ENCODE data around the gene SH3BP4.

Gene SH3BP4

GRCh38 chr2:234954551-234954992 lies 2.8 kb downstream of the SH3BP4 start:
- H3K4me3 Mint-ChIP-seq: no peak overlapping the region
- H3K27me3 Mint-ChIP-seq: peaks cover 56% of the 10 kb centered on the region
- H3K9me3 Mint-ChIP-seq: no peaks in the 10 kb centered on the region
- H3K4me1 Mint-ChIP-seq: peaks cover 11% of the 10 kb centered on the region
- ATAC-seq: no peak
- no peak overlapping the region for H3K27ac Mint-ChIP-seq
- DNase-seq: no peak
- no peaks in the 10 kb centered on the region for H3K36me3 Mint-ChIP-seq (ENCODE audit: low read depth)

GRCh38 chr2:234955091-234955591 lies 3.3 kb downstream of the SH3BP4 start:
- Mint-ChIP-seq H3K9me3 (no peaks in the 10 kb centered on the region), H3K4me1 (peaks cover 11% of the 10 kb centered on the region), H3K27ac (no peak overlapping the region), H3K36me3 (ENCODE audit: low read depth) (no peaks in the 10 kb centered on the region), H3K4me3 (no peak overlapping the region), H3K27me3 (peaks cover 51% of the 10 kb centered on the region)
- no peak for ATAC-seq
- DNase-seq: no peak

- DNase-seq (no peak), ATAC-seq (no peak)
- no peak overlapping the region for H3K27ac Mint-ChIP-seq
- peaks cover 42% of the 10 kb centered on the region for H3K27me3 Mint-ChIP-seq
- H3K4me1 Mint-ChIP-seq: peaks cover 8% of the 10 kb centered on the region
- no peaks in the 10 kb centered on the region for H3K9me3 Mint-ChIP-seq
- no peaks in the 10 kb centered on the region for H3K36me3 Mint-ChIP-seq (ENCODE audit: low read depth)
- no peak overlapping the region for H3K4me3 Mint-ChIP-seq
Observed at GRCh38 chr2:234955971-234956509, 4.2 kb downstream of the SH3BP4 start.

- Mint-ChIP-seq H3K27me3 (peaks cover 36% of the 10 kb centered on the region), H3K9me3 (no peaks in the 10 kb centered on the region), H3K27ac (no peak overlapping the region), H3K36me3 (ENCODE audit: low read depth) (no peaks in the 10 kb centered on the region), H3K4me1 (peaks cover 5% of the 10 kb centered on the region), H3K4me3 (no peak overlapping the region)
- no peak for ATAC-seq
- no peak for DNase-seq
Observed at GRCh38 chr2:234957834-234958135, 6.0 kb downstream of the SH3BP4 start.

- ATAC-seq: no peak
- H3K4me1 Mint-ChIP-seq: peaks cover under 1% of the 10 kb centered on the region
- H3K4me3 Mint-ChIP-seq: no peak overlapping the region
- no peaks in the 10 kb centered on the region for H3K9me3 Mint-ChIP-seq
- no peak for DNase-seq
- H3K27me3 Mint-ChIP-seq: peaks cover 31% of the 10 kb centered on the region
- H3K27ac Mint-ChIP-seq: no peak overlapping the region
- no peaks in the 10 kb centered on the region for H3K36me3 Mint-ChIP-seq (ENCODE audit: low read depth)
Observed at GRCh38 chr2:234958311-234958710, 6.5 kb downstream of the SH3BP4 start.

- H3K4me3 Mint-ChIP-seq: no peak overlapping the region
- H3K36me3 Mint-ChIP-seq (ENCODE audit: low read depth): no peaks in the 10 kb centered on the region
- ATAC-seq (no peak), DNase-seq (no peak)
- H3K4me1 Mint-ChIP-seq: no peaks in the 10 kb centered on the region
- H3K9me3 Mint-ChIP-seq: no peaks in the 10 kb centered on the region
- H3K27me3 Mint-ChIP-seq: peaks cover 25% of the 10 kb centered on the region
- H3K27ac Mint-ChIP-seq: no peak overlapping the region
Observed at GRCh38 chr2:234958746-234959395, 7.1 kb downstream of the SH3BP4 start.

- H3K36me3 Mint-ChIP-seq (ENCODE audit: low read depth): no peaks in the 10 kb centered on the region
- H3K27me3 Mint-ChIP-seq: peaks cover 13% of the 10 kb centered on the region
- ATAC-seq (no peak), DNase-seq (no peak)
- no peaks in the 10 kb centered on the region for H3K4me1 Mint-ChIP-seq
- no peaks in the 10 kb centered on the region for H3K9me3 Mint-ChIP-seq
- no peak overlapping the region for H3K27ac Mint-ChIP-seq
- no peak overlapping the region for H3K4me3 Mint-ChIP-seq
Observed at GRCh38 chr2:234960175-234961088, 8.6 kb downstream of the SH3BP4 start.

GRCh38 chr2:234961784-234962183 lies 10.0 kb downstream of the SH3BP4 start:
- Mint-ChIP-seq H3K36me3 (ENCODE audit: low read depth) (no peaks in the 10 kb centered on the region), H3K4me3 (no peak overlapping the region), H3K4me1 (no peaks in the 10 kb centered on the region)

GRCh38 chr2:234963773-234964615 lies 12.2 kb downstream of the SH3BP4 start:
- Mint-ChIP-seq H3K27me3 (peaks cover 2% of the 10 kb centered on the region), H3K9me3 (no peaks in the 10 kb centered on the region), H3K4me1 (no peaks in the 10 kb centered on the region), H3K27ac (no peak overlapping the region), H3K4me3 (no peak overlapping the region), H3K36me3 (ENCODE audit: low read depth) (no peaks in the 10 kb centered on the region)
- ATAC-seq (no peak), DNase-seq (no peak)

More at GRCh38 chr2:234961784-234962183, 10.0 kb downstream of the SH3BP4 start:
- DNase-seq: no peak
- no peak for ATAC-seq
- Mint-ChIP-seq H3K27me3 (no peaks in the 10 kb centered on the region), H3K9me3 (no peaks in the 10 kb centered on the region), H3K27ac (no peak overlapping the region)

- Mint-ChIP-seq H3K27ac (no peak overlapping the region), H3K9me3 (no peaks in the 10 kb centered on the region), H3K4me3 (no peak overlapping the region), H3K4me1 (no peaks in the 10 kb centered on the region), H3K27me3 (peaks cover 4% of the 10 kb centered on the region), H3K36me3 (ENCODE audit: low read depth) (no peaks in the 10 kb centered on the region)
- no peak for DNase-seq
- ATAC-seq: no peak
Observed at GRCh38 chr2:234964631-234965461, 13.0 kb downstream of the SH3BP4 start.

- Mint-ChIP-seq H3K27ac (no peak overlapping the region), H3K36me3 (ENCODE audit: low read depth) (no peaks in the 10 kb centered on the region), H3K27me3 (peaks cover 7% of the 10 kb centered on the region), H3K4me1 (no peaks in the 10 kb centered on the region), H3K9me3 (no peaks in the 10 kb centered on the region), H3K4me3 (no peak overlapping the region)
- no peak for DNase-seq
- no peak for ATAC-seq
Observed at GRCh38 chr2:234966340-234966739, 14.5 kb downstream of the SH3BP4 start.

GRCh38 chr2:234967201-234967869 lies 15.5 kb downstream of the SH3BP4 start:
- ATAC-seq (no peak), DNase-seq (no peak)
- Mint-ChIP-seq H3K36me3 (ENCODE audit: low read depth) (no peaks in the 10 kb centered on the region), H3K27me3 (peaks cover 7% of the 10 kb centered on the region), H3K27ac (no peak overlapping the region), H3K4me1 (no peaks in the 10 kb centered on the region), H3K9me3 (no peaks in the 10 kb centered on the region), H3K4me3 (no peak overlapping the region)

- ATAC-seq (no peak), DNase-seq (no peak)
- Mint-ChIP-seq H3K9me3 (no peaks in the 10 kb centered on the region), H3K27me3 (peaks cover 7% of the 10 kb centered on the region), H3K4me3 (no peak overlapping the region), H3K36me3 (ENCODE audit: low read depth) (no peaks in the 10 kb centered on the region), H3K27ac (no peak overlapping the region), H3K4me1 (no peaks in the 10 kb centered on the region)
Observed at GRCh38 chr2:234967870-234968208, 16.0 kb downstream of the SH3BP4 start.

Data from activated naive CD8-positive, alpha-beta T cell treated with anti-CD3 and anti-CD28 coated beads, Interleukin-2, amount 50 U/mL, for 24 hours (primary cell).